MM.1S (cell line): ENCODE data around the gene EXOC3L4.

Source experiments
- DNase-seq: peaks from one replicate; pipeline ENCODE4 v3.0.0-alpha.2; 2015
- H2AFZ ChIP-seq: fragments of 300-600 bp; sonication (generic); 2 replicates; pipeline ENCODE4 v1.6.0; 2016; ENCODE audit warnings: antibody characterized with exemption, low read length
- H3F3A ChIP-seq: fragments of 300-600 bp; sonication (generic); 2 replicates; pipeline ENCODE4 v1.6.1; 2016; ENCODE audit warnings: mild to moderate bottlenecking, antibody characterized with exemption, low read length, moderate library complexity, mixed read lengths; ENCODE audit not compliant: insufficient read depth
- H3K27ac ChIP-seq: fragments of 300-600 bp; sonication (generic); 2 replicates; pipeline ENCODE4 v1.5.1; 2016; ENCODE audit warnings: mild to moderate bottlenecking, low read length
- H3K27me3 ChIP-seq: fragments of 300-600 bp; sonication (generic); replicated peaks from 2 replicates; pipeline ENCODE4 v1.6.0; 2016; ENCODE audit warnings: low read length; ENCODE audit not compliant: insufficient read depth
- H3K36me3 ChIP-seq: fragments of 300-600 bp; sonication (generic); replicated peaks from 2 replicates; pipeline ENCODE4 v1.6.1; 2016; ENCODE audit warnings: mild to moderate bottlenecking, low read length, mixed read lengths; ENCODE audit not compliant: insufficient read depth
- H3K4me1 ChIP-seq: fragments of 300-600 bp; sonication (generic); 2 replicates; pipeline ENCODE4 v1.6.1; 2016; ENCODE audit warnings: low read length, mixed read lengths
- H3K4me2 ChIP-seq: fragments of 300-600 bp; sonication (generic); 2 replicates; pipeline ENCODE4 v1.6.0; 2016; ENCODE audit warnings: low read depth, low read length
- H3K4me3 ChIP-seq: fragments of 300-600 bp; sonication (generic); 2 replicates; pipeline ENCODE4 v1.5.1; 2016; ENCODE audit warnings: low read length, mixed read lengths
- H3K79me2 ChIP-seq: fragments of 300-600 bp; sonication (generic); 2 replicates; pipeline ENCODE4 v1.6.1; 2016; ENCODE audit warnings: mixed run types, low read length, mixed read lengths
- H3K9ac ChIP-seq: fragments of 300-600 bp; sonication (generic); 2 replicates; pipeline ENCODE4 v1.6.1; 2016; ENCODE audit warnings: low read length, mixed read lengths
- H3K9me2 ChIP-seq: fragments of 300-600 bp; sonication (generic); replicated peaks from 2 replicates; pipeline ENCODE4 v1.6.1; 2016; ENCODE audit warnings: mild to moderate bottlenecking, low read length, mixed read lengths; ENCODE audit not compliant: insufficient read depth
- H3K9me3 ChIP-seq: fragments of 300-600 bp; sonication (generic); replicated peaks from 2 replicates; pipeline ENCODE4 v1.6.1; 2016; ENCODE audit warnings: mild to moderate bottlenecking, low read length, mixed read lengths; ENCODE audit not compliant: insufficient read depth
- H4K20me1 ChIP-seq: fragments of 300-600 bp; sonication (generic); 2 replicates; pipeline ENCODE4 v1.6.1; 2016; ENCODE audit warnings: mild to moderate bottlenecking, low read length, moderate library complexity, mixed read lengths; ENCODE audit not compliant: insufficient read depth
- EZH2 ChIP-seq: fragments of 300-600 bp; sonication (generic); optimal IDR thresholded peaks from 2 replicates; pipeline ENCODE3; 2017; ENCODE audit warnings: low read depth, mild to moderate bottlenecking, antibody characterized with exemption, low read length, mixed read lengths
- EZH2phosphoT487 ChIP-seq: fragments of 300-600 bp; sonication (generic); IDR thresholded peaks from 2 replicates; pipeline ENCODE4 v1.6.1; 2018; ENCODE audit warnings: antibody characterized with exemption, low read length
- TF ChIP-seq, protein P1 (sequence below): fragments of 300-600 bp; sonication (generic); IDR thresholded peaks from 2 replicates; pipeline ENCODE4 v1.5.1; 2016; ENCODE audit warnings: antibody characterized with exemption, low read length, mixed read lengths

EXOC3L4 gene

DNA sequence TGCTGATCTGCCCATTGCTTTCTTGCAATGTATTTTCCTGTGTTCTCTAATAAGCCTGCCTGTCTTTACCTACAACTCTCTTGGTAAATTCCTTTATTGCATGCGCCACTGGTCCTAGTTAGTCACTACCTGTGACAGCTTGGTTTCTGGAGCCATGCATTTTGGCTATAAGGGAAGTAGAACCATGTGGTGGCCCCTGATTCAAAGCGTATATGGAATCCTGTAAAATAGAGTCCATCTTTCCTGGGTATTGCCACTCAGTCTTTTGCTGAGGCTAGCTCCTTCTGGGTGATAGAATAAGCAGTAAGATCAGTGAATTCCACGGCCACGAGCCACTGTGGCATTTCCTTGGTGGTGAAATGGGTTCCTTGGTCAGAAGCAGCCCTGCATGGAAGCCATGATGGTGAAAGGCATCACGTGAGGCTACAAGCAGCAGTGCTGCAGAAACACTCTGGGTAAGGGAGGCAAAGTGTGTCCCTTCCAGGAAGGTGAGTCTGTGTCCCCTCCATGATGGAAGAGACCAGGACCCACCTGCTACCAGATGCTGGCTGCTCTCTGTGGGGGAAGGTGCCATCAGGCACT, 48.3 kb downstream of the EXOC3L4 start:
- TF ChIP-seq EZH2 = no peak
- TF ChIP-seq EZH2phosphoT487 = no peak
- TF ChIP-seq, protein P1, sequence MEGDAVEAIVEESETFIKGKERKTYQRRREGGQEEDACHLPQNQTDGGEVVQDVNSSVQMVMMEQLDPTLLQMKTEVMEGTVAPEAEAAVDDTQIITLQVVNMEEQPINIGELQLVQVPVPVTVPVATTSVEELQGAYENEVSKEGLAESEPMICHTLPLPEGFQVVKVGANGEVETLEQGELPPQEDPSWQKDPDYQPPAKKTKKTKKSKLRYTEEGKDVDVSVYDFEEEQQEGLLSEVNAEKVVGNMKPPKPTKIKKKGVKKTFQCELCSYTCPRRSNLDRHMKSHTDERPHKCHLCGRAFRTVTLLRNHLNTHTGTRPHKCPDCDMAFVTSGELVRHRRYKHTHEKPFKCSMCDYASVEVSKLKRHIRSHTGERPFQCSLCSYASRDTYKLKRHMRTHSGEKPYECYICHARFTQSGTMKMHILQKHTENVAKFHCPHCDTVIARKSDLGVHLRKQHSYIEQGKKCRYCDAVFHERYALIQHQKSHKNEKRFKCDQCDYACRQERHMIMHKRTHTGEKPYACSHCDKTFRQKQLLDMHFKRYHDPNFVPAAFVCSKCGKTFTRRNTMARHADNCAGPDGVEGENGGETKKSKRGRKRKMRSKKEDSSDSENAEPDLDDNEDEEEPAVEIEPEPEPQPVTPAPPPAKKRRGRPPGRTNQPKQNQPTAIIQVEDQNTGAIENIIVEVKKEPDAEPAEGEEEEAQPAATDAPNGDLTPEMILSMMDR = no peak
- Histone ChIP-seq H3K9me3 (no peaks in the 10 kb centered on the region), H3K4me3 (no peak overlapping the region), H3K27me3 (peaks cover 21% of the 10 kb centered on the region), H3K36me3 (no peaks in the 10 kb centered on the region), H3K9me2 (no peaks in the 10 kb centered on the region), H2AFZ (no peak overlapping the region), H3F3A (no peaks in the 10 kb centered on the region), H3K79me2 (no peaks in the 10 kb centered on the region), H3K27ac (no peak overlapping the region), H4K20me1 (no peaks in the 10 kb centered on the region), H3K4me2 (no peak overlapping the region), H3K4me1 (peaks cover 4% of the 10 kb centered on the region; the same call in 1 of the 2 replicates), H3K9ac (no peak overlapping the region)
- DNase-seq = no peak

- DNase-seq = no peak
- H2AFZ ChIP-seq = no peak overlapping the region
- no peak overlapping the region for H3K27ac ChIP-seq
- H3K9me2 ChIP-seq = no peaks in the 10 kb centered on the region
- no peak overlapping the region for H3K9ac ChIP-seq
- no peaks in the 10 kb centered on the region for H3K9me3 ChIP-seq
- peaks cover 4% of the 10 kb centered on the region; the same call in 1 of the 2 replicates for H3K4me1 ChIP-seq
- no peak overlapping the region for H3K4me3 ChIP-seq
- no peaks in the 10 kb centered on the region for H3K36me3 ChIP-seq
- H4K20me1 ChIP-seq = no peaks in the 10 kb centered on the region
- H3K79me2 ChIP-seq = no peaks in the 10 kb centered on the region
- peaks cover 21% of the 10 kb centered on the region for H3K27me3 ChIP-seq
- no peak overlapping the region for H3K4me2 ChIP-seq
- no peak for TF ChIP-seq EZH2phosphoT487
- TF ChIP-seq, protein P1 = no peak
- TF ChIP-seq EZH2 = no peak
- no peaks in the 10 kb centered on the region for H3F3A ChIP-seq
These were observed 49.0 kb downstream of the EXOC3L4 start for GRCh38 chr14:103143506-103143905.

DNA sequence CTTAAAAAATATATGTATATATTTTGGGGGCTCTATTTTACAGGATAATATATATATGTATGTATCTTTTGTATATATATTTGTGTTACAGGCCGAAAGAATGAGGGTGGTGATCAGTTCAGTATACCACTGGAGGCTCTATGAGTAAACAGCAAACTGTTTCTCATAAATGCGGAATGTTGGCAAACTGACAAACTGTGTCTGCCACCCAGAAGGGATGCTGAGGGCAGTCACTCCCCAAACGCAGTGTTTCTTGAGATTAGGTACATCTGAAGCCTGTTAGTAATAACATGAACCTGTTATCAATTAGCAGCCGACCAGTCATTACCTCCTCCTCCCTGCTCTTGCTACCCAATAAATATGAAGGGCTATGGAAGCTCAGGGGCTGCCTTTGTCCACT, 49.6 kb downstream of the EXOC3L4 start:
- no peak for DNase-seq
- Histone ChIP-seq H4K20me1 (no peaks in the 10 kb centered on the region), H3K27ac (no peak overlapping the region), H3K27me3 (peaks cover 20% of the 10 kb centered on the region), H3K4me1 (peaks cover 4% of the 10 kb centered on the region; the same call in 1 of the 2 replicates), H3K36me3 (no peaks in the 10 kb centered on the region), H3K9me3 (no peaks in the 10 kb centered on the region), H3K9me2 (no peaks in the 10 kb centered on the region), H3K4me2 (no peak overlapping the region), H2AFZ (no peak overlapping the region), H3K9ac (no peak overlapping the region), H3F3A (no peaks in the 10 kb centered on the region), H3K4me3 (no peak overlapping the region), H3K79me2 (no peaks in the 10 kb centered on the region)
- TF ChIP-seq EZH2 = no peak
- TF ChIP-seq EZH2phosphoT487 = no peak
- TF ChIP-seq, protein P1 = no peak
